NCI-H2196 (cell line): ENCODE results near the gene OSCP1.

Source experiments
- DNase-seq: peaks from one replicate; lab custom pipeline; 2025; ENCODE audit not compliant: unreplicated experiment; lab: John Stamatoyannopoulos, UW

OSCP1 gene

DNA sequence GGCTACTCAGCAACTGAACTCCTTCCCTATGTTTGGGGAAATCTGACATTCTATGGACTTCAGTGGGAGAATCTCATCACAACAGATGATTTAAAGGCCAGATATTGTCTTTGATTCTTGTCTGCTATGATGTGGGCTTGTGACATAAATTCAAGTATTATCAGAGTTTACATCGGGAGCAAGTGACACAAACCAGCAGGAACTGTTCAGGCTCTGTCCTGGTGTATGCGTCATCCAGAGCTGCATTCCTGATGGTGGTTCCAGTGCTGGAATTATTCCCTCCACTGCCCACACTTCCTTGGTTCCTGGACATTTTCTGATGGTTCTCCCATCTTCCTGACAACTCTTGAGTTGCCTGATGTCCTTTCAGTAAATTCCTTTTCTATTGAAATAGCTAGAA is 41.8 kb downstream of the OSCP1 start:
- no peak for DNase-seq

DNA sequence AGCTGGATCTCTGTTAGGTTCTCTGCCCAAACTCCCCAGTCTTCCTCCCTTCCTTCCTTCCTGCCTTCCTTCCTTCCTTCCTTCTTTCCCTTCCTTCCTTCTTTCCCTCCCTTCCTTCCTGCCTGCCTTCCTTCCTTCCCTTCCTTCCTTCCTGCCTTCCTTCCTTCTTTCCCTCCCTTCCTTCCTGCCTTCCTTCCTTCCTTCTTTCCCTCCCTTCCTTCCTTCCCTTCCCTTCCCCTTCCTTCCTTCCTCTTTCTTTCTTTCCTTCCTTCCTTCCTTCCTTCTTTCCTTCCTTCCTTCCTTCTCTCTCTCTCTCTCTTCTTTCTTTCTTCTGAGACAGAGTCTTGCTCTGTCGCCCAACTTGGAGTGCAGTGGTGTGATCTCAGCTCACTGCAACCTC is 43.8 kb downstream of the OSCP1 start:
- DNase-seq, result no peak

DNA sequence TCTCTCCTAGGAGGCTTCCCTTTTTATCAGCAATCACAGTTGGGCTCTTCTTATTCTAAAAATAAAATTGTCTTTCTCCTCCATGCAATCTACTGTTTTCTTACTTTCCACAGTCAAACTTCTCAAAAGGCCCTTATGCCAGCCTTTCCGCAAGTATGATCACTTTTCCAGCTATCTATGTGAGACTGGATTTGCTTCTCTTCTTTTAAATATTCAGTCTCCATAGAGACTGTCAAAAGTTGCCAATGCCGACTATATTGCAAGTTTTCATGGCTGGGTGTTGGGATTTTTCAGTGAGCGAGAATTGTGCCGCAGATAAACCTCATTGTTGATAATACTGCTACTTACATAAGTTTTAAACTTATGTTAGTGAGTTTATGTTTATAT is 47.8 kb downstream of the OSCP1 start:
- no peak for DNase-seq

DNA sequence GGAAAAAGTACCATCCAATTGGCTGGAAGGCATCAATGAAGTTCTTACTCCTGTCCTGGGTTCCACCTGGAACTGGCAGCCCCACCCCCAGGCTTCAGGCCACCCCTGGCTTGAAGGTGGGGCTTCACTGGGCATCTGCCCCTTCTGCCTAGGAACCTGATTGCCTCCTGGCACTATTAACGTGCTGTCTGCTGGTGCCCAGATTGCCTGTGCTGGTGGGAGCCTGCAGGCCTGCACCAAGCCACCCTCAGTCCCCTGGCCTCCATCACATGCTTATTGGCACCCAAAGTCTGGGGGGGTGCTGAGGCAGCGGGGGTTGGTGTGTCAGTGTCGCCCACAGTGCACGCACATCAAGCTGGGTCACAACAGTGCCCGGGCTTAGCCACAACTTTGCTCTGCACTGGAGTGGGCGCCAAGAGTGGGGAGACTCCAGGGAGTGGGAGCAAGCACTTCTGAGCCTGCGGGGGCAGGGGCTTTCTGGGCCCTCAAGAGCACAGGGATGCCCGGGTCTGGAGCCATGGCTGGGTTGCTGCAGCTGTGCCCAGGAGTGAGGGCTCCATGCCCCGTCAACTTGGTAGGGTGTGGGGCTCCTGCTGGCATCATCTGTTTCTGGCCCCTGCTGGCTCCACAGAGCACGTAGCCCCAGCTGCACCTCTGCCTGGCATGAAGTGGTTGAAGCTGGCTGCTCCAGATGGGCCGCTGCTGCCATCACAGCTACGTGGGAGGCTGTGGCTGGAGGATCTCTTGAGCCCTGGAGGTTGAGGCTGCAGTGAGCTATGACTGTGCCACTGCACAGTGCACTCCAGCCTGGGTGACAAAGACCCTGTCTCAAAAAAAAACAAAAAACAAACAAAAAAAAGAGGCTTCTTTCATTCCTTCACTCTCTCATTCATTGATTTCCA is 48.4 kb downstream of the OSCP1 start:
- DNase-seq, result no peak

DNA sequence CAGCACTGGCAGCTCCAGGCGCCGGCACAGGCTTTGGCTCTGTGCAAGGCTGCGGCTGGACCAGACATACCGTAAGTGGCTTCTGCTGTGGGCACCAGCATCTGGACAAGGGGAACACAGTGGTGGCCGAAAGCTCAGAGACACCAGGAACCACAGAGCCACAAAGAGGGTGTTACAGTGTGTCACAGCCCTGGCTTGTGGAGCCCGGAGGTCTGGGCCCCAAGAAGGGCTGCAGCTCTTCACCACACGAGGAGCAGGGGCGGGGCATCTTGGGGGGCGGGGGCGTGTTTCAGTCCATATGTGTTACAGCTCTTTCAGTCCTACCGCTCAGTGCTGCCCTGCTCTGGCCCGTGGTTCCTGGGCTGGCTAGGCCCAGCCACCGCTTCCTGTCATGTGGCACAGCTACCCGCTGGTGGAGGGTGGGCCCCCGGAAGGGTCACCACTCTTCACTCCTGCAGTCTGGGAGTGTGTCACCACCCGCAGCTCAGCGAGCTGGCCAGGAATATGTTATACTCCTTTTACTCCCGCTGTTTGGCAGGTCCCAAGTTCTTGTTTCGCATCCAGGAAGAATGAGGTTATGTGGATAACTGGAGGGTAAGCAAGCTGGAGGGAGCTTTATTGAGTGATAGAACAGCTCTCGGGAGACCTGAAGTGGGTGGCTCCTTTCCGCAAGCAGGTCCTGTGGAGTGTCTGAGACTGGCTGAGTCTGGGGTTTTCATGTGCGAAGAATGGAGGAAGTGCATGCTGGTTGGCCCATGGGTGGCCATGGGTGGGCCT is 49.2 kb downstream of the OSCP1 start:
- no peak for DNase-seq

DNA sequence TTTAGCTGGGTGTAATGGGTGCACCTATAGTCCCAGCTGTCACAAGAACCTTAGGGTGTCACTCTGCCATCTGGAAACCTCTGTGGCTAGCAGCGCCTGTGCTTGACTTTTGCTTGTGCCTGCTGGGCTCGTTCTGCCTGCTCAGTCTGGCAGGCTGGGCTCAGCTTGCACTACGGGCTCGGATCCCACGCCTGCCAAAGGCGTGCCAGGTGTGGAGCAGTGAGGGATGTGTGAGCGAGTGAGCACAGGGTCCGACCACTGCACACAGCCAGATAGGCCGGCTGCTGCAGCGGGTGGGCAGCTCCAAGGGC is 49.8 kb downstream of the OSCP1 start:
- no peak for DNase-seq

DNA sequence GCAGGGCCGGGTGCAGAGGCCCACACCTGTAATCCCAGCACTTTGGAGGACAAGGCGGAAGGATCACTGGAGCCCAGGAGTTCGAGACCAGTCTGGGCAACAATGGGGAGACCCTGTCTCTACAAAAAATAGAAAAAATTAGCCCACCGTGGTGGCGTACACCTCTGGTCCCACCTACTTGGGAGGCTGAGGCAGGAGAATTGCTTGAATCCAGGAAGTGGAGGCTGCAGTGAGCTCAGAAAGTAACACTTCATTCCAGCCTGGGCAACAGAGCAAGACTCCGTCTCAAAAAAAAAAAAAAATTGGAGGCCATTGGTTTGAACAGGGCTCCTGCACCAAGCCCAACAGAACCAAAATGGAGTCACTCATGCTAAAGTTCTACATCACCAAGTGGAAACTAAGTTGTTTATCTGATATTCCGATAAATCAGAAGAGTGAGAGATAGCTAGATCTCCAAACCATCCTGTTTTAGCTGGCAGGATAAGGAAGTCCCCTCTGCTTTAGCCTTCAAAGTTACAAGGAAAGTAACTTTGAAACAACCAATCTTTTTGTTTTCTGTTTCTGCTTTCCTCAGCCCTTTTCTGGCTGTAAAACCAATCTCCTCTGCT is 51.8 kb downstream of the OSCP1 start:
- DNase-seq, result no peak

DNA sequence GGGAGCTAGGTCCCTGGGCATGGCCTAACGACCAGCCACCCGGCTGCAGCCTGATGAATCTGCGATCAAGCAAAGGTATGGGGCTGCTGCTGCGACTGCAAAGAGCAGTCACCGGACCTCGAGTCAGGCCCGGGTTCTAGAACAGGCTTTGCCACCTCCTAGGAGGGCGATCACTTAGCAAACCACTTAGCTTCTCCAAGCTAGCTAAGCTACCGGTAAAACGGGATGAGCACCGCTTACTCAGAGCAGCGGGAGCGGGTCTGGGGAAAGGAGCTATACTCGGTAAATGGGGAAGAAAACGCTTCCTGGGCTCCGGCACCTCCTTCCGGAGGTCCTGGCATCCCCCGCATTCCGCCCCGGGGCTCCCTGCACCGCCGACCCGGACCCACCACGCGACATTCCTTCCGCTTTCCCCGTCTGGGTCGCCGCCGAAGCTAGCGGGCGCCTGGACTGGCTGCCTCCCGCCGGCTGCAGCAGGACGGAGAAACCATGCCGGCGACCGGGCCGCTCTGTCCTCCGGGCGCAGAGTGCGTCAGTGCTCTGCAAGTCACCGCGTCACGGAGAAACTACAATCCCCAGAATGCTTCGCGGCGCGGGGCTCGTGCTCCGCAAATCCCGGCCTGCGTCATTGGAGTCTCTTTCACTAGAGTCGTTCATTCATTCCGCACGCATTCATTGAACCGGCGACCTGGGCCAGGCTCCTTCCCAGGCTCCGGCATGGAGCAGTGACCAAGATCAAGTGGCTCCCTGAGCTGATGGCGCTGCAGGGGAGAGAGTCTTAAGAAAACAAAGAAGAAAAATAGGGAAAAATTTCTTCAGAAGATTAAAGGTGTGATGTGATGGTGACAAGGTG is 52.6 kb downstream of the OSCP1 start, which contains the start of gene LSM10:
LSM10 (minus strand) TSS at position 531 of the 853 bp plus-strand sequence. CDS start 3,779 bp downstream, outside the sequence.
- DNase-seq, result peak; percentile 95

DNA sequence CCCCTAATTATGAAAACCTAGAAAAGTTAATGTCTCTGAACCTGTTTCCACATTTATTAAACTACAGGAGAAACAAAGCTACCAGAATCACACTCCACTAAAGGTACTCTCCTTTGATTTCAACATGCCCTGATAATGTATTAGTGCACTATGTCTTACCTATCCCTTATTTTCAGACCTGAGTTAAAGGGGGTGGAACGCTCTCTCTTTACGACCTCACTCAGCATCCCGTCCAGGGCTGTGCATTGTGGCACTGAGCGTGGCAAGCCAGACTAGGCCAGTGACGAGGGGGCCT is 53.2 kb downstream of the OSCP1 start:
- no peak for DNase-seq

DNA sequence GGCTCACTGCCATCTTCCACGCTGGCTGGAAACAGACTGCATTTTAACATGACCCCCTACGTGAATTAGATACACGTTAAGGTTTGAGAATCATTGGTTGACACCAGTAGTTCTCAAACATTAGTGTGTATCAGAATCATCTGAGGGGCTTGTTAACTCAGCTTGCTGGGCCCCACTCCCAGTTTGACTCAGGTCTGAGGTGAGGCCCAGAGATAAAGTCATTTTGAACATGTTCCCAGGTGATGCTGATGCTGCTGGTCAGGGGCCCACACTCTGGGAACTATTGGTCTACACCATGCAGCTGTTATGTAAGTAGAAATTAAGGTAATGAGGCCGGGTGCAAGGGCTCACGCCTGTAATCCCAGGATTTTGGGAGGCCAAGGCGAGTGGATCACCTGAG is 53.9 kb downstream of the OSCP1 start:
- no peak for DNase-seq

DNA sequence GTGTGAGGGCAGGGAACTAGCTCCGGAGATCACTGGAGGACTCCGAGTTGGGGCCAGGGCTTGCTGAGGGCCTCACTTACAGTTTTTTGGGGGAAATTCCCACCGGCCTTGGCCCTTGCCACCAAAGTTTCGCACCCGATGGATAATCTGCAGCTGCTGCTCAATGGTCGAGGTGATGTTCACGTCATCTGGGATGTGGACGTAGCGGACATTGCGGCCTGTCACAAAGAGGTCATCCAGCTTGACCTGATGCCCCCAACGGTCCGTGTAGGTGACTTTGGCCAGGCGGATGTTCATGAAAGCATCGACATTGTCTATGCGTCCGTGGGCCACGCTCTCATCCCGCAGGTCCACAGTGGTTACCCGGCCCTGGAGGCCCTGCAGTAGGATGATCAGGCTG is 56.6 kb downstream of the OSCP1 start:
- no peak for DNase-seq

DNA sequence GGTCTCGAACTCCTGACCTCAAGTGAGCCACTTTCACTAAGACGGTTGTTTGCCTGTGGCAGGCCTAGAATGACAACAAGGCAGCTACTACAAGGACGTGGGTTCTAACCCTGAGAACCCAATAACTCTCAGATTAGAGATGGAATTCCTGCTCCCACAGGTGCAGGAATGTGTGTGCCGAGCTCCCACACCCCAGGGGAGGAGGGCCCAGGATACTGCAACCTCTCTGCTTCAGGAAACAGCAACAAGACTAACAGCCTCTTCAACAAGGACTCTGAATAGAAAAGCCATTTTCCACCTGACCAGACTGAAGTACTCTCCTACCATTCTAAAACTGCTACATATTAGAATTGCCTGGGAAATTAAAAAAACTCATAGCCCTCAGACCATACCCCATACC is 57.4 kb downstream of the OSCP1 start:
- no peak for DNase-seq

DNA sequence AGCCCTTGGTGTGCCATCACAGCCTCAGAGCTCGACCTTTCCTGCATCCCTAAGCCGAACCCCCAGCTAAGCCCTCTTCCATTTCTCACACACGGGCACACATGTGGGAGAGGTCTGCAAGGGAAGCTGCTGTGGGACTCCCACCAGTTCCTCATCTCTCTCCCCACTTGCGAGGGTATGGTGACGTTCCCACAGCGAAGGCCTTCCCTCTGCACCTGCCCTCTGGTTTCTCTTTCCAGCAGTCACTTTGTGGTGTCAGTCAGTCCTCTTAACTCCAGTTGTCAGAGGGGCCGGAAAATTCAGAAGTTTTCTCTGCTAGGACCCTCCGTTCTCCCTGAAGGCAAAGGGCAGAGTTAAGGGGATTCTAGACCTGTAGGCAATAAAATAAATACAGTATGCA is 59.0 kb downstream of the OSCP1 start:
- no peak for DNase-seq

DNA sequence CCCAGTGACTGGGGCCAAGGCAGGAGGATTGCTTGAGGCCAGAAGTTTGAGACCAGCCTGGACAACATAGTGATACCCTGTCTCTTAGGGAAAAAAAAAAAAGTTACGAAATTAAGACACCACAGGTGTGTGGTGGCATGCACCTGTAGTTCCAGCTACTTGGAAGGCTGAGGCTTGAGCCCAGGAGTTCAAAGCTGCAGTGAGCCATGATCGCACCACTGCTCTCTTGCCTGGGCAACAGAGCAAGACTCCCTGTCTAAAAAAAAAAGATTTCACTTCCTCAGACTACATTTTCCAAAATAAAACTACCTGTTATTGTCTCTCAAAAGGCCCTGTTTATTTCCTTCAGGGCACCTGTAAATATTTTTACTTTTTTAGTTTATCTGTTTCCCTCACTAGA is 59.8 kb downstream of the OSCP1 start:
- no peak for DNase-seq

DNA sequence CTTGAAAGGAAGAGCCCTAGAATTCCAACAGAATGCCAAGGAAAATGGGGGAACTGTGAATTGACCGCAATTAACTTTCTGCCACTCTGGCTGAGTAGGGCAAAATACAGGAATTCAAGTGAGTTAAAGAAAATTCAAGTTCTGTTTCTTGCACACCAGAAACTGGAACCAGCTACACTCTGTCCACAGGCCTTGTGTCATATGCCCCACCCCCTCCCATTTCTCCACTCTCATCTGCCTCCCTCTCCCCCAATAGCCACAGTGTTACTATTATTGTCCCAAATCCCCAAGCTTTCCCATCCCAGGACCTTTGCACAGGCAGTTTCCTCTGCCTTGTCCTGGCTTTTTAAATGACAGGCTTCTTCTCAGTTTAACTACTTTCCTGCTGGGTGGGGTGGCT is 60.3 kb downstream of the OSCP1 start:
- no peak for DNase-seq

DNA sequence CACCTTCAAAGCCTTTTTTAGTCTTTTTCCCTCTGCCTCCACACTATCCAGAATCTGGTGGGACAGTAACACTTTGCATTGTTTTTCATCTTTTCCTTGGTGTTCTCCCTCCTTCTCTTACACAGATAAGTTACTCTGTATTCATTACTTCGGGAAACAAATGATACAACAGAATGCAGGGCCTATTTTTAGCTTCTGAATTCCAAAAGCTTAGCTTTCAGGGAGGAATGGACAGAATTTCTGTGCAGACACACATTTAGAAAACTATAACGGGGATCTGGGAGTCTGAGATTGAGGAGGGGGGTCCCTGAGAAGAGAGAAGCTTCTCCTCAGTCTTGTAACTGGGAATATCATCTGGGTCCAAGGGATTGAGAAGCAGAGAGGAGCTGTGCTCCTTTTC is 61.0 kb downstream of the OSCP1 start:
- no peak for DNase-seq

DNA sequence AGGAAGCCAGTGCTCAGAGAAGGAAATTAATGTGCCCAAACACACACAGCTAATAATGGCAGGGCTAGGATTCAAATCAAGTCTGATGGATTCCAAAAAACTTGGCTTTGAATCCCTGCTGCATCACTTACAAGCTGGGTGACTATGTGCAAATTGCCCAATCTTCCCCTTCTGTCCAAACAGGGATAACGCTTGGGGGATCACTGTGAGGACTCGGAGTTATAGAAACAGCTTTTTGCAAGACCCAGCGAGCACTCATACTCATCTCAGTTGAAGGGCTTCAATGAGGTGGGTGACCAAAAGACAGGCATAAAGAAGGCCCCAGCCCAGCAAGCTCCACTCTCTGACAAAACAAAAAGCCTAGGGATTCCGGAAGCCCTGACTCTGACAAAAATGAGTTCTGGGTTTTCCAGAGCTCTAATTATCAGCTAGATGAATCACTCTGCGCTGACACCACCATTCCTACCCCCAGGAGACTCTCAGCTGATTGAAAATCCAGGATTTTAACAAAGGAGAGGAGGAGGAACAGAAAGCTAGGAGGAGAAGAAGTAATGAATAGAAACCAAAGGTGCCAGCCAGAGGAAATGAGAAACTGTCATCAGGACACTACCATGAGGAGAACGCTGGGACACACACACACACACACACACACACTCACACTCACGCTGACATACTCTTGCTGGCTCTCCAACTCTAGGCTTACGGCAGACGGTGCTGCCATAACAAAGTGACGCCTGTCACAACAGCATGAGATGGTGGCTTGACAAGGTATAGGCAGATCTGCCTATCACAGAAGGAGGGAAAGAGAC is 62.9 kb downstream of the OSCP1 start:
- DNase-seq, result no peak

DNA sequence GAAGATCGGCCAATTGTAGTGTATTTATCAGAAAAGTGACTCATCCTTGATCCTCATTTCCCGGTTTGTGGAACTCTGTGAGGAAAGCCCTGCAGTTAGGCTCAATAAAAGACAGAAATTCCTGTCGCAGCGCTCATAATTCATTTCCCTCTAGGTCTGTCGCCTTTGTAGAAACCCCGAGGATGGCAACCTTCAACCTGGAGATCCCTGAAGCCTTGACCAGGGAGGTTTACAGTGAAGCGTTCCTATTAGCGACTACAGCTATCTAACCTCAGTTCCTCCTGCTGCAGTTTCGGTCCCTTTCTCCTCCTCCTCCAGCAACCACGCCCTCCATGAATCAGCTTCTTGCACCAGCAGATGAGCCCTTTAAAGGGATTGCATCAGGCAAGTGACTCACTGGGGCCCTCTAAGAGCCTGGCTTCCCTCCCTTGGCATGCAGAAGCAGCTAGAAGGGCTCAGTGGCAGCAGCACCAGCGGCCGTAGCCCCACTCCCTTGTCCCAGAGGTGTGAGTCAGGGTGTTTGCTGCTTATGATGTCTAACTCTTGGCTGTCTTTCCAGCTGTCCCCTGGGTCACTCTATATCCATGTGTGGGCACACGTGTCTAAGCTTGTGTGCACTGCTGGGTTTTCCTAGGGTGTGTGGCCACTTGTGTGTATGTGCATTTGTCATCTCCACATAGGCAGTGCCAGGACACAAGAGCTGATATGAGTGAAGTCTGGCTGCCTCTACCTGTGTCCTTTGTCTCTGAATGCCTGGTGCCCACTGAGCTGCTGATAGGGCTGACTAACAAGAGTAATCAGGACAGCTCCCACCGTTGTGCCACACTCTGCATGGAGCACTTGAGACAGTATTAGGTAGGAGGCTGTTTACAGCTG is 63.7 kb downstream of the OSCP1 start:
- peak; percentile 91 for DNase-seq

DNA sequence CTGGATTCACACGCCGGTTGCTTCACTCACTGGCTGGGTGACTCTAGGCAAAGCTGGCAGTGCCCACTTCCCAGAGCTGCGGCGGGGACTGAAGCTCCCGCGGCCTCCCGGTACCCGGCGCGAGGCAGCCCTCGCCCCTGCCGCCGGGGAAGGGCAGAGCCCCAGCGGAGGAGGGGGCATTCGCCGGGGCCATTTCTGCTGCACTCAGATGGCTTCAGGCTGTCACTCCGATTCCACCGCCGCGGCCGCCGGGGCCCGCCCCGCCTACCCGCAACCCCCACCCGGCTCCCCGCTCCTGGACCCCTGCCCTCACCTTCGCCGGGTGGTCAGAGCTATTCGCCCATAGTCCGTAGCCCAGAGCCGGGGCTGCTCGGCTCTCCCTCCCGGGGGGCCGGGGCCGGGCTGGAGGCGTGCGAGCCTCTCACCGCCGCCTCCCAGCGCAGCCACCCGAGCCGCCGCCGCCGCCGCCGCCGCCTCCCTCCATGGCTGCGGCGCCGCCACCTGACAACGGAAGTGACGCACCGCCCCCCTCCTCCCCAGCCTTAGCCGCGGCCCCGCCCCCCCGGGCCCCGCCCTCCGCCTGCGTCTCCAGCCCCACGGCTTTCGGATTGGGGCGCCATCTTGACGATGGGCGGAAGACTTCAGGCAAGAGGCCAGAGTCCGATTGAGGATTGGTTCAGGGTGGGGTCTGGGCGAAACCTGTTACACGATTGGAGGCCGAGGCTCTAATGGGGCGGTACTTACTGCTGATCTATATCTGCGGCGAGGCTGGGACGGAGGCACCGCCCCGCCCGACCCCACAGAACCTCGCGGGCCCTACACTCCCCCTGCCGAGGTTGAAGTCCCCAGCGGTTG is 64.6 kb downstream of the OSCP1 start, which contains the start of gene STK40:
STK40 (minus strand) TSS at position 515 of the 855 bp plus-strand sequence. CDS start 24,592 bp downstream, outside the sequence.
- DNase-seq, result peak; percentile 98
